ENCODE data around the gene C3orf22. TPM values are rescaled to one million over a fixed set of nuclear protein-coding genes. Genes with fewer than 3 reads are reported as not detected.

Gene C3orf22
- polyA plus RNA-seq, 1 donor from 2014 or later, result not detected

DNA sequence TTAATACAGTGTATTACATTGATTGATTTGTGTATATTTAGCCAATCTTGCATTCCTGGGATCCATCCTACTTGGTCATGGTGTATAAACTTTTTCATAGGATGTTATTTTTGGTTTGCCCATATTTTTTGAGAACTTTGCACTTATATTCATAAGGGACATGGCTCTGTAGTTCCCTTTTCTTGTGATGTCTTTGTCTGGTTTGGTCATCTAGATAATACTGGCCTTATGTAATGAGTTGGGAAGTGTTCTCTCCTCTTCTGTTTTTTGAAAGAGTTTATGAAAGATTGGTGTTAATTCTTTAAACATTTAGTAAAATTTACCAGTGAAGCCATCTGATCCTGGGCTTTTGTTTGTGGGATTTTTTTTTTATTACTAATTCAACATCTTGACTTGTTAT lies 25.2 kb downstream of the C3orf22 start:
- Histone ChIP-seq H3K79me2 (replicated peaks; ENCODE audit: insufficient read depth, low read length) (no peaks in the 10 kb centered on the region), H3K4me3 (ENCODE audit: low read length) (no peak overlapping the region), H3K4me2 (ENCODE audit: low read length) (no peak overlapping the region), H2AFZ (ENCODE audit: low read depth, low read length) (no peak overlapping the region), H3F3A (ENCODE audit: insufficient read depth, low read length, poor library complexity, severe bottlenecking) (no peaks in the 10 kb centered on the region), H3K9ac (ENCODE audit: low read length) (no peak overlapping the region), H3K36me3 (ENCODE audit: insufficient read depth, low read length) (no peaks in the 10 kb centered on the region), H3K27ac (ENCODE audit: low read length) (no peak overlapping the region), H3K9me2 (ENCODE audit: insufficient read depth, low read length) (no peaks in the 10 kb centered on the region), H3K9me3 (ENCODE audit: low read length) (no peaks in the 10 kb centered on the region), H4K20me1 (ENCODE audit: insufficient read depth) (no peaks in the 10 kb centered on the region), H3K27me3 (ENCODE audit: insufficient read depth, low read depth, low read length) (no peaks in the 10 kb centered on the region)
- TF ChIP-seq EZH2 (IDR thresholded peaks at IDR 0.05; ENCODE audit: borderline replicate concordance, insufficient read depth, low read length, poor library complexity, severe bottlenecking) (no peak), RAD21 (conservative IDR thresholded peaks at IDR 0.05) (no peak), POLR2AphosphoS5 (IDR thresholded peaks at IDR 0.05) (no peak), EP300 (conservative IDR thresholded peaks at IDR 0.05; ENCODE audit: poor library complexity, severe bottlenecking) (no peak), SMC3 (conservative IDR thresholded peaks at IDR 0.05; ENCODE audit: poor library complexity) (no peak), TAF1 (IDR thresholded peaks at IDR 0.05; ENCODE audit: low read depth) (no peak), MXI1 (conservative IDR thresholded peaks at IDR 0.05; ENCODE audit: poor library complexity, severe bottlenecking) (no peak)
- TF ChIP-seq, protein P1, sequence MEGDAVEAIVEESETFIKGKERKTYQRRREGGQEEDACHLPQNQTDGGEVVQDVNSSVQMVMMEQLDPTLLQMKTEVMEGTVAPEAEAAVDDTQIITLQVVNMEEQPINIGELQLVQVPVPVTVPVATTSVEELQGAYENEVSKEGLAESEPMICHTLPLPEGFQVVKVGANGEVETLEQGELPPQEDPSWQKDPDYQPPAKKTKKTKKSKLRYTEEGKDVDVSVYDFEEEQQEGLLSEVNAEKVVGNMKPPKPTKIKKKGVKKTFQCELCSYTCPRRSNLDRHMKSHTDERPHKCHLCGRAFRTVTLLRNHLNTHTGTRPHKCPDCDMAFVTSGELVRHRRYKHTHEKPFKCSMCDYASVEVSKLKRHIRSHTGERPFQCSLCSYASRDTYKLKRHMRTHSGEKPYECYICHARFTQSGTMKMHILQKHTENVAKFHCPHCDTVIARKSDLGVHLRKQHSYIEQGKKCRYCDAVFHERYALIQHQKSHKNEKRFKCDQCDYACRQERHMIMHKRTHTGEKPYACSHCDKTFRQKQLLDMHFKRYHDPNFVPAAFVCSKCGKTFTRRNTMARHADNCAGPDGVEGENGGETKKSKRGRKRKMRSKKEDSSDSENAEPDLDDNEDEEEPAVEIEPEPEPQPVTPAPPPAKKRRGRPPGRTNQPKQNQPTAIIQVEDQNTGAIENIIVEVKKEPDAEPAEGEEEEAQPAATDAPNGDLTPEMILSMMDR (IDR thresholded peaks at IDR 0.05; ENCODE audit: poor library complexity, severe bottlenecking), result no peak
- TF ChIP-seq, protein P2, sequence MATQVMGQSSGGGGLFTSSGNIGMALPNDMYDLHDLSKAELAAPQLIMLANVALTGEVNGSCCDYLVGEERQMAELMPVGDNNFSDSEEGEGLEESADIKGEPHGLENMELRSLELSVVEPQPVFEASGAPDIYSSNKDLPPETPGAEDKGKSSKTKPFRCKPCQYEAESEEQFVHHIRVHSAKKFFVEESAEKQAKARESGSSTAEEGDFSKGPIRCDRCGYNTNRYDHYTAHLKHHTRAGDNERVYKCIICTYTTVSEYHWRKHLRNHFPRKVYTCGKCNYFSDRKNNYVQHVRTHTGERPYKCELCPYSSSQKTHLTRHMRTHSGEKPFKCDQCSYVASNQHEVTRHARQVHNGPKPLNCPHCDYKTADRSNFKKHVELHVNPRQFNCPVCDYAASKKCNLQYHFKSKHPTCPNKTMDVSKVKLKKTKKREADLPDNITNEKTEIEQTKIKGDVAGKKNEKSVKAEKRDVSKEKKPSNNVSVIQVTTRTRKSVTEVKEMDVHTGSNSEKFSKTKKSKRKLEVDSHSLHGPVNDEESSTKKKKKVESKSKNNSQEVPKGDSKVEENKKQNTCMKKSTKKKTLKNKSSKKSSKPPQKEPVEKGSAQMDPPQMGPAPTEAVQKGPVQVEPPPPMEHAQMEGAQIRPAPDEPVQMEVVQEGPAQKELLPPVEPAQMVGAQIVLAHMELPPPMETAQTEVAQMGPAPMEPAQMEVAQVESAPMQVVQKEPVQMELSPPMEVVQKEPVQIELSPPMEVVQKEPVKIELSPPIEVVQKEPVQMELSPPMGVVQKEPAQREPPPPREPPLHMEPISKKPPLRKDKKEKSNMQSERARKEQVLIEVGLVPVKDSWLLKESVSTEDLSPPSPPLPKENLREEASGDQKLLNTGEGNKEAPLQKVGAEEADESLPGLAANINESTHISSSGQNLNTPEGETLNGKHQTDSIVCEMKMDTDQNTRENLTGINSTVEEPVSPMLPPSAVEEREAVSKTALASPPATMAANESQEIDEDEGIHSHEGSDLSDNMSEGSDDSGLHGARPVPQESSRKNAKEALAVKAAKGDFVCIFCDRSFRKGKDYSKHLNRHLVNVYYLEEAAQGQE (IDR thresholded peaks at IDR 0.05; ENCODE audit: borderline replicate concordance), result no peak

DNA sequence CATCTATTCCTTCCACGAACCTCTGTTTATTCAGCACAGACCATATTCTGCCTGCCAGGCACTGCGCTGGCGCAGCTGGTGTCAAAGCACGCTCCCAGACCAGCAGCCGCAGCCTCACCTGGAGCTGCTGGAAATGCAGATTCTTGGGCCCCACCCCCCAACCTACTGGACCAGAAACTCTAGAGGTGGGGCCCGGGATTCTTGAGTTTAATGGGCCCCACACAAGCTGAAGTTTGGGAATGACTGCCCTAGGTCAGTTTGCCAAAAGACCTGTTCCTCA lies 27.7 kb downstream of the C3orf22 start:
- TF ChIP-seq TAF1 (IDR thresholded peaks at IDR 0.05; ENCODE audit: low read depth) (no peak), POLR2AphosphoS5 (IDR thresholded peaks at IDR 0.05) (no peak), EP300 (conservative IDR thresholded peaks at IDR 0.05; ENCODE audit: poor library complexity, severe bottlenecking) (no peak), SMC3 (conservative IDR thresholded peaks at IDR 0.05; ENCODE audit: poor library complexity) (no peak), MXI1 (conservative IDR thresholded peaks at IDR 0.05; ENCODE audit: poor library complexity, severe bottlenecking) (no peak), RAD21 (conservative IDR thresholded peaks at IDR 0.05) (no peak), EZH2 (IDR thresholded peaks at IDR 0.05; ENCODE audit: borderline replicate concordance, insufficient read depth, low read length, poor library complexity, severe bottlenecking) (no peak)
- TF ChIP-seq, protein P1 (IDR thresholded peaks at IDR 0.05; ENCODE audit: poor library complexity, severe bottlenecking), result no peak
- TF ChIP-seq, protein P2 (IDR thresholded peaks at IDR 0.05; ENCODE audit: borderline replicate concordance), result no peak
- no peaks in the 10 kb centered on the region for H3K36me3 ChIP-seq (ENCODE audit: insufficient read depth, low read length)
- H3K9ac ChIP-seq (ENCODE audit: low read length), result no peak overlapping the region
- H3K9me3 ChIP-seq (ENCODE audit: low read length), result no peaks in the 10 kb centered on the region
- no peak overlapping the region for H3K4me3 ChIP-seq (ENCODE audit: low read length)
- H3K27me3 ChIP-seq (ENCODE audit: insufficient read depth, low read depth, low read length), result no peaks in the 10 kb centered on the region
- H3K27ac ChIP-seq (ENCODE audit: low read length), result no peak overlapping the region
- H3K79me2 ChIP-seq (replicated peaks; ENCODE audit: insufficient read depth, low read length), result no peaks in the 10 kb centered on the region
- H3F3A ChIP-seq (ENCODE audit: insufficient read depth, low read length, poor library complexity, severe bottlenecking), result no peaks in the 10 kb centered on the region
- H2AFZ ChIP-seq (ENCODE audit: low read depth, low read length), result no peak overlapping the region
- H3K4me2 ChIP-seq (ENCODE audit: low read length), result no peak overlapping the region
- no peaks in the 10 kb centered on the region for H4K20me1 ChIP-seq (ENCODE audit: insufficient read depth)
- no peaks in the 10 kb centered on the region for H3K9me2 ChIP-seq (ENCODE audit: insufficient read depth, low read length)

Measured in neural cell (in vitro differentiated cells).